Caco-2 (cell line): Measurements from ENCODE around the gene AP1S3. TPM values are rescaled to one million over a fixed set of nuclear protein-coding genes. Genes with fewer than 3 reads are reported as not detected.

Experiments used
- BruUV-seq: library from RNA; stranded (reverse); fragments of 400-500 nt; replicated peaks from 2 replicates; lab custom pipeline; 2021; lab: Mats Ljungman, UMichigan
- CTCF ChIA-PET: fragments of 300-600 bp; sonication (Branson Sonifier 250); formaldehyde crosslinking; loops from one replicate; lab custom pipeline; 2022; ENCODE audit warnings: antibody characterized with exemption; lab: Charles Lee
- POLR2A ChIA-PET: fragments of 300-600 bp; sonication (Branson Sonifier 250); formaldehyde crosslinking; loops from one replicate; lab custom pipeline; 2022; ENCODE audit warnings: antibody characterized with exemption; lab: Charles Lee
- DNase-seq, 2 experiments: peaks; one replicate each; pipeline versions ENCODE4 v3.0.0 to v3.0.0-alpha.2; 2020 to 2022
- H3K27me3 ChIP-seq: replicated peaks from 2 replicates; pipeline ENCODE4 v1.6.0; 2011; ENCODE audit warnings: low read length; ENCODE audit not compliant: control insufficient read depth, insufficient read depth
- H3K36me3 ChIP-seq: 2 replicates; pipeline ENCODE4 v1.5.1; 2011; ENCODE audit warnings: low read length; ENCODE audit not compliant: control insufficient read depth, insufficient read depth
- H3K4me1 ChIP-seq: fragments of 250-450 bp; sonication (Bioruptor Pico); 2 replicates; pipeline ENCODE4 v1.5.1; 2020; ENCODE audit warnings: mild to moderate bottlenecking
- H3K4me3 ChIP-seq: 2 replicates; pipeline ENCODE4 v1.5.1; 2011; ENCODE audit warnings: low read depth, mild to moderate bottlenecking, control low read depth, low read length
- H3K9me3 ChIP-seq: fragments of 250-450 bp; sonication (Bioruptor Pico); 2 replicates; pipeline ENCODE4 v1.5.1; 2020; ENCODE audit warnings: mild to moderate bottlenecking, moderate library complexity
- H3K27ac Mint-ChIP-seq: one replicate; pipeline ENCODE4 v1.8.0; 2022; ENCODE audit warnings: mixed read lengths; ENCODE audit not compliant: unreplicated experiment
- H3K27me3 Mint-ChIP-seq: one replicate; pipeline ENCODE4 v1.8.0; 2022; ENCODE audit warnings: mixed read lengths; ENCODE audit not compliant: insufficient read depth, unreplicated experiment
- H3K36me3 Mint-ChIP-seq: one replicate; pipeline ENCODE4 v1.8.0; 2022; ENCODE audit warnings: mild to moderate bottlenecking, mixed read lengths; ENCODE audit not compliant: insufficient read depth, unreplicated experiment
- H3K4me1 Mint-ChIP-seq: one replicate; pipeline ENCODE4 v1.8.0; 2022; ENCODE audit warnings: low read depth, mixed read lengths; ENCODE audit not compliant: unreplicated experiment
- H3K4me3 Mint-ChIP-seq: one replicate; pipeline ENCODE4 v1.8.0; 2022; ENCODE audit warnings: mild to moderate bottlenecking, moderate library complexity, mixed read lengths; ENCODE audit not compliant: unreplicated experiment
- H3K9me3 Mint-ChIP-seq: one replicate; pipeline ENCODE4 v1.8.0; 2022; ENCODE audit warnings: mixed read lengths; ENCODE audit not compliant: unreplicated experiment
- intact Hi-C: fragments of 100-400 bp; cut with micrococcal nuclease; formaldehyde crosslinking; loops from one replicate; pipeline ENCODE4 v1.10.0; 2022; ENCODE audit not compliant: unreplicated experiment
- total RNA-seq: library from RNA; stranded (reverse); gene quantifications from 2 replicates; pipeline ENCODE4 v1.2.3, GENCODE V29; 2022
- TF ChIP-seq, protein P1 (sequence below), 2 experiments: fragments of 200-600 bp in 1 of 2; IDR thresholded peaks; 1 replicate in 1 of 2; 2 replicates in 1 of 2; pipeline versions ENCODE4 v1.5.1 to v1.8.0; 2011 to 2022; ENCODE audit warnings: antibody characterized with exemption in 1 of 2, control low read depth in 1 of 2, inconsistent platforms in 1 of 2, low read depth in 1 of 2, low read length in 1 of 2, mild to moderate bottlenecking in 1 of 2, moderate library complexity in 1 of 2; ENCODE audit not compliant: insufficient read depth in 1 of 2, severe bottlenecking in 1 of 2, unreplicated experiment in 1 of 2

The AP1S3 gene
- total RNA-seq, 1 experiment from 2014 or later: 180 TPM

DNA sequence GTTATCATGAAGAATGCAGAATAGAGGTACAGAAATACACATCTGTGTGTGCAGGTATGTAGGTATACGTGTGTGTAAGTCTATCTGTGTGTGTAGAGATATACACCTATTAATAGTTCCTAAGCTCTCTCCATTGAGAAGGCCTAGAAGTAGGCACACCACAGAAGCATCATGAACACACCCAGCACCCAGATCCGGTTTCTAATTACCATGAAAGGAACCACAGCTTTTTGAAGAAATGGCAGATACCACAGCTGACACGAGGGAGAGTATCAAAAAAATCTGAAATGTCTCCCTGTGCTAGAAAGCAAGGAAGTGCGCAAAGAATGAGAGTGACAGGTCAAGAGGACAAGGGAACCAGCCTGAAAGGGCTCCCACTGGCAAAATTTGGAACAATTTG lies 27.7 kb upstream of the AP1S3 start:
- peaks cover 53% of the 10 kb centered on the region for H3K4me1 Mint-ChIP-seq
- no TSS peak for BruUV-seq
- DNase-seq: no peak
- H3K27ac Mint-ChIP-seq: peak overlapping the region; percentile 9
- H3K4me3 ChIP-seq: no peak overlapping the region
- no peak overlapping the region for H3K4me3 Mint-ChIP-seq
- H3K36me3 Mint-ChIP-seq: peaks cover 42% of the 10 kb centered on the region
- H3K27me3 Mint-ChIP-seq: no peaks in the 10 kb centered on the region
- H3K4me1 ChIP-seq: peaks cover 38% of the 10 kb centered on the region
- intact Hi-C loops: no loop called here
- POLR2A ChIA-PET: no interaction called here
- TF ChIP-seq, protein P1, sequence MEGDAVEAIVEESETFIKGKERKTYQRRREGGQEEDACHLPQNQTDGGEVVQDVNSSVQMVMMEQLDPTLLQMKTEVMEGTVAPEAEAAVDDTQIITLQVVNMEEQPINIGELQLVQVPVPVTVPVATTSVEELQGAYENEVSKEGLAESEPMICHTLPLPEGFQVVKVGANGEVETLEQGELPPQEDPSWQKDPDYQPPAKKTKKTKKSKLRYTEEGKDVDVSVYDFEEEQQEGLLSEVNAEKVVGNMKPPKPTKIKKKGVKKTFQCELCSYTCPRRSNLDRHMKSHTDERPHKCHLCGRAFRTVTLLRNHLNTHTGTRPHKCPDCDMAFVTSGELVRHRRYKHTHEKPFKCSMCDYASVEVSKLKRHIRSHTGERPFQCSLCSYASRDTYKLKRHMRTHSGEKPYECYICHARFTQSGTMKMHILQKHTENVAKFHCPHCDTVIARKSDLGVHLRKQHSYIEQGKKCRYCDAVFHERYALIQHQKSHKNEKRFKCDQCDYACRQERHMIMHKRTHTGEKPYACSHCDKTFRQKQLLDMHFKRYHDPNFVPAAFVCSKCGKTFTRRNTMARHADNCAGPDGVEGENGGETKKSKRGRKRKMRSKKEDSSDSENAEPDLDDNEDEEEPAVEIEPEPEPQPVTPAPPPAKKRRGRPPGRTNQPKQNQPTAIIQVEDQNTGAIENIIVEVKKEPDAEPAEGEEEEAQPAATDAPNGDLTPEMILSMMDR (IDR thresholded peaks at IDR 0.05; ENCODE audit: insufficient read depth in 1 of 2, low read depth in 1 of 2, low read length in 1 of 2, severe bottlenecking in 1 of 2, unreplicated experiment in 1 of 2): no peak
- H3K9me3 ChIP-seq: no peaks in the 10 kb centered on the region
- no peaks in the 10 kb centered on the region for H3K27me3 ChIP-seq
- no peaks in the 10 kb centered on the region for H3K9me3 Mint-ChIP-seq
- CTCF ChIA-PET: no interaction called here
- H3K36me3 ChIP-seq: no peaks in the 10 kb centered on the region

DNA sequence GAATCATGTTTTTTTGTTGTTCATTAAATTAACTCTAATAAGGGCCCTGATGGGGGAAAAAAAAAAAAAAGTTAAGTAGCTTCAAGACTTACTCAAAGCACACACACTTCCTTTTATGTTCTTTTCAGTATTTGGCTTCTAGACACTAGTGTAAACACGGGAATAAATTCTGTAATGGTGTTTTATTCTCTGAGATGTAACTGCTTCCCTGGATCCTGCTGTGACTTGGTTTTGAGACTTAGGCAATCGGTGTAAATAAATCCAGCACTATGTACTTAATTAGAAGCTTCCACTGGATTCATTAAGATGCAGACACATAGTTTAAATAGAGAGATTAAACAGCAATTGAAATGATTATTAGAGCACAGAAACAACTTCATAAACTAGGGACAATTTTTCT lies 26.1 kb upstream of the AP1S3 start:
- Mint-ChIP-seq H3K27me3 (no peaks in the 10 kb centered on the region), H3K4me3 (no peak overlapping the region), H3K9me3 (no peaks in the 10 kb centered on the region), H3K36me3 (peaks cover 43% of the 10 kb centered on the region), H3K27ac (peak overlapping the region; percentile 100), H3K4me1 (peaks cover 62% of the 10 kb centered on the region)
- ChIA-PET POLR2A (no interaction called here), CTCF (interaction anchor here (0.7 kb wide), 1 partner anchor 631 kb away, joined by 4 read pairs; no protein-coding TSS in a partner anchor)
- Histone ChIP-seq H3K4me3 (no peak overlapping the region), H3K9me3 (no peaks in the 10 kb centered on the region), H3K36me3 (no peaks in the 10 kb centered on the region), H3K4me1 (peaks cover 54% of the 10 kb centered on the region), H3K27me3 (no peaks in the 10 kb centered on the region)
- no peak for DNase-seq
- intact Hi-C loops: loop anchor here (5.0 kb wide), 2 partner anchors 41 to 406 kb away; no protein-coding TSS in a partner anchor
- no TSS peak for BruUV-seq
- TF ChIP-seq, protein P1 (IDR thresholded peaks at IDR 0.05; ENCODE audit: insufficient read depth in 1 of 2, low read depth in 1 of 2, low read length in 1 of 2, severe bottlenecking in 1 of 2, unreplicated experiment in 1 of 2): no peak

DNA sequence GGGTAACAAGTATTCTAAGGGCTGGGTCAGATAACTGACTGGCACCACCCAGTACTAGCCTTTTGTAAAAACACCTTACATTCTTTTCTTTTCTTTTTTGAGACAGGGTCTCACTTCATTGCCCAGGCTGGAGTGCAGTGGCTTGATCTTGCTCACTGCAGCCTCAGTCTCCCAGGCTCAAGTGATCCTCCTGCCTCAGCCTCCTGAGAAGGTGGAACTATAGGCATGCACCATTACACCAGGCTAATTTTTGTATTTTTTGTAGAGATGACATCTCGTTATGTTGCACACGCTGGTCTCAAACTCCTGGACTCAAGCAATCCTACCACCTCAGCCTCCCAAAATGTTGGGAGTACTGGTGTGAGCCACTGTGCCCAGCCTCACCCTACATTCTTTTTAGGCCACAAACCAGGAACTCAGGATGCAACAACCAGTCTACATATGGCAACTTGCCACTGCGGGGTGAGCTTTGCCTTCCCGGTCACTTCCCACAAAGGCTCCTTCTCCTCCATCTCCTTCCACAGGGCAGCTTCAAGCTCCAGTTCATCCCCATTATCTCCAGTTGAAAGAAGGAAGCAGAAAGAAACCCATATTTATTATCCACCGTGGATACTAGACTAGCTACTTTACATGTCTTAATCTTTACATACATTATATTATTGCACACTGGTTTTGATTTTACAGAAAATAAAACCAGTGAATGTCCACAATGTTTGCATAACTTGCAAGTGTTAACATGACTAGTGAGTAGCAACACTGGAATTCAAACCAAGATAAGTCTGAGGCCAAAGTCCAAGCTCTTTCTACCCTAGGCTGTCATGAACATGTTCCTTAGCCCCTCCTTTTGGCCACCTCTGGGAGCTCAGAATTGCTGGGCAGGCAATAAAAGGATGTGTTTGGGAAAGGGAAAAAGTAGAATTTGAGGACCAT lies 23.7 kb upstream of the AP1S3 start:
- Histone ChIP-seq H3K4me1 (peaks cover 78% of the 10 kb centered on the region), H3K36me3 (no peaks in the 10 kb centered on the region), H3K9me3 (no peaks in the 10 kb centered on the region), H3K4me3 (no peak overlapping the region), H3K27me3 (no peaks in the 10 kb centered on the region)
- peak overlapping the region; percentile 76 for H3K4me3 Mint-ChIP-seq
- H3K27ac Mint-ChIP-seq: peak overlapping the region; percentile 100
- DNase-seq: peak; percentile 92 to 94
- H3K27me3 Mint-ChIP-seq: no peaks in the 10 kb centered on the region
- TF ChIP-seq, protein P1 (IDR thresholded peaks at IDR 0.05; ENCODE audit: insufficient read depth in 1 of 2, low read depth in 1 of 2, low read length in 1 of 2, severe bottlenecking in 1 of 2, unreplicated experiment in 1 of 2): peak; percentile 28 to 60
- H3K4me1 Mint-ChIP-seq: peaks cover 66% of the 10 kb centered on the region
- BruUV-seq: TSS peak; percentile 64
- ChIA-PET POLR2A (interaction anchor here (0.6 to 1.4 kb wide), 4 partner anchors 8 to 84 kb away, joined by 3 to 8 read pairs (median 4); partner anchors contain the start of genes AP1S3 and WDFY1), CTCF (interaction anchor here (0.7 to 3.0 kb wide), 22 partner anchors 9 to 890 kb away, joined by 3 to 34 read pairs (median 5); partner anchors contain the start of gene AP1S3)
- peaks cover 40% of the 10 kb centered on the region for H3K36me3 Mint-ChIP-seq
- intact Hi-C loops: loop anchor here (1.0 to 5.0 kb wide), 14 partner anchors 9 to 404 kb away; partner anchors contain the start of genes AP1S3 and MRPL44
- no peaks in the 10 kb centered on the region for H3K9me3 Mint-ChIP-seq
